GM15510 (cell line): Measurements from ENCODE around the gene ATF6.

Source experiments
- POLR2A ChIP-seq: IDR thresholded peaks from 3 replicates; pipeline ENCODE4 v1.6.1; 2011; ENCODE audit warnings: borderline replicate concordance; ENCODE audit not compliant: insufficient read length; ENCODE audit errors: extremely low read depth

The ATF6 gene

DNA sequence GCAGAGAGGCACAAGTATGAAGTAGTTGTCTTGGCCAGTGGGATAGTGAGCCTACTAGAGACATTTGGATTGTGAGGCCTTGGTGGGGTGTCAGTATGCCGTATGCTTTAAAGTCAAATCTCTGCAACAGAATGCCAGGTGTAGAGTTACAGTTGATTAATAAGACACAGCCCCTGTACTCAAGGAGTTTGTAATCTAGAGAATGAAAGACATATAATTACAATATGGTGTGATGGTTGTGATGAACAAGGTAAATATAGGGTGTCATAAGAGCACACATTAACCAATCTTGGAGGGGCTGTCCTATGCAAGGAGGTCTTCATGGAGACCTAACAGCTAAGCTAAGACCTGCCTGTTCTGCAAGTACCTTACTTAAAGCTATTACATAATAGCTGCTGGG lies 113.1 kb downstream of the ATF6 start:
- TF ChIP-seq POLR2A, result no peak

DNA sequence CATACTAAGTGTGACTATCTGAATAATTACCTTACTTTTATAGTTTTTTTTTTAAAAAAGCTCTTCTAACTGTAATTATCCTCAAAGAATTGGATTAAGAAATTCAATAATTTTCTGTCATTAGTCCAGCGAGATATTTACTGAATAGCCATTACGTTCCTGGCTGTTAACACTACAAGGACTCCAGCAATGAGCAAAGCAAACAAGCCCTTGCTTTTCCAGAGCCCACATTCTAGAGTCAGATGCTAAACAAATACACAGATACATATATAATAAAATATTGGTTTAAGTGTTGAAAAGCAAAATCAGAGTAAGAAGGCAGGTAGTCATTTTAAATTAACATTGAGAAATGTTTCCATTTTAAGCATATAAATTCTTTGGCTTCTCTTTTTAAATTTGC lies 118.4 kb downstream of the ATF6 start:
- TF ChIP-seq POLR2A, result no peak

DNA sequence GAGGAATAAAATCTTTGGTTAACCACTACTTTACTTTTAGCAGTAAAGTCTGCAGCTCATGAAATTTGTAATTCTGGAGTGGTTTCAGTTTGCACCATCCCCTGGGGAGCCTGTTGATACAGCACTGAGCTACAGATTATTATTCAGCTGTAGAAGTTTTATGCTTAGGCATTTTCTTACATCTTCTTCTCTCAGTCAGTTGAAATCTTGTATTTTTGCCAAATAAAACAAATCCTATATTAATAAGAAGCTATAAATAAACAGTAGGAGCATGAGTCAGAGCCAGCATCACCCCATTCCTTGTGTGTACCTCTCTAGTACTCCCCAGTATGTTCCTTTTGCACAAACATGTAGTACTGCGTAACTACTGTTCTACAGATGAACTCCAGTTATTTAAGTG lies 118.9 kb downstream of the ATF6 start:
- TF ChIP-seq POLR2A, result no peak

DNA sequence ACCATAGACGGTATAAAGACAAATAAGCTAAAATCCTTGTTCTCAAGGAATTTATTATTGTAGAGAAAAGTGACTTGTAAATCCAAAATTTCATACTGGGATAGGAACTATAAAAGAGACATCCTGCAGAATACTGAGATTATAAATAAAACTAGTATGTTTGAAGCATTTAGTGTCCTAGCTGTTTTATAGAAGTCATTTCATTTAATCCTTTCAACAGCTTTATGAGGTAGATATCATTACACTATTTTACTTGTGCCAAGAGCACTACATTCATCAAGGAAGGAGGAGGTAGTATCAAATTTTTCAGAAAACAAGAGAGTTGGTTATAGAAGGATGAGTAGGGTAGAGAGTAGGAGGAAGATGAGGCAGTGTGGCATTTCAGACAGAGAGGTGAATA lies 119.6 kb downstream of the ATF6 start:
- TF ChIP-seq POLR2A, result no peak

DNA sequence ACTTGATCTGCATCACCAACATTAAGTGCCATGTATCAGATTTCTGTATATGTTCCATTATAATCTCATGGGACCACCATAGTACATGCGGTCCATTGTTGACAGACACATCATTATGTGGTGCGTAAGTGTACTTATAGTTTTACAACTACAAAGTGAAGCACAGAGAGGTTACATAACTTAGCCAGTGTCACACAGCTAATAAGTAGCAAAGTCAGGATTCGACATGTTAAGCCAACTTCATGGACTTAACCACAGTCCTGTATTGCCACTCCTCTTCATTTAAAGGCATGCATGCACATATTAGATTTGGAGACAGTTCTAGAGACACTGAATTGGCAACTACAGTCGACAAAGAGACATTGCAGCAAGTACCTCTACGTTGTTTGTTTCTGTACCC lies 120.5 kb downstream of the ATF6 start:
- no peak for TF ChIP-seq POLR2A

DNA sequence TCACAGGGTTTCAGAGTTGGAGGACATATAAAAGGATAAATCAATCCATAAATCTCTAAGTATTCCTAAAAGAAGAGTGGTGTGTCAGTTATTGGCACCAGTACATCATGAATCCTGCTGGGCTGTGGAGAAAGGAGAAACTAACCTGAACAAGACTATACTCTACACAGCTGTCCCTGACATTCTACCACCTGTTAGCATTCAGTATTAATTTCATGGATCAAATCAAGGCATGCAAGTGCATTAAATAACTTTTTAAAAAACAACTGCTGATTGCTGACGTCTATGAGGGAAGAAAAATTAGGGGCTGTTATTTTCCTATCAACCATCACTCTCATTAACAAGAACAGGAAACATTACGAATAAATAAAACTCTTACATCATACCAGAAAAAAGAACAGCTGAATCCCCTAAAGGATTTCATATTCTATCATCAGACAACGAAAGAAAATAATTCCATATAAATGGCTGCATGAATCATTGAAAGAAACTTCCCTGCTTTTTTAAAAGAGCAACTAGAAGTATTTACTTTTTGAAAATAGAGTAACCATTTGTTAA lies 121.7 kb downstream of the ATF6 start:
- TF ChIP-seq POLR2A, result no peak

DNA sequence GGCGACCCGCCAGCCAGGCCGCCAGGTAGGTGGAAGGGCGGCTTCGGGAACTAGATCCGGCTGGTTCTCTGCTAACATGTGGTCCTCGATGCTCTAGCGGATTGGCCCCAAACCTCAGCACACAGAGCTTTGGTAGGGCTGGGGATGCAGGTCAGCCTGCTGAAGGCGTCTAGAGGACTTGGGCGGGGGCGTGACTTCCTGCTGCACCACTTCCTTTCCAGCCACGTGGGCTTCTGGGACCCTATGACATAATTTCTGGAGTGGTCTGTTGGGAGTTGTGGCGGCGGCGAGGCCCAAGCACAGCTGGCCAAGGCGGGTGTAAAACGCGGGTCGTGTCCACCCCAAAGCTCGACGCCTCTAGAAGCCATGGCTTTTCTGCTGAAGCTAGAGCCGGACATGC lies 124.5 kb downstream of the ATF6 start:
- TF ChIP-seq POLR2A, result no peak

DNA sequence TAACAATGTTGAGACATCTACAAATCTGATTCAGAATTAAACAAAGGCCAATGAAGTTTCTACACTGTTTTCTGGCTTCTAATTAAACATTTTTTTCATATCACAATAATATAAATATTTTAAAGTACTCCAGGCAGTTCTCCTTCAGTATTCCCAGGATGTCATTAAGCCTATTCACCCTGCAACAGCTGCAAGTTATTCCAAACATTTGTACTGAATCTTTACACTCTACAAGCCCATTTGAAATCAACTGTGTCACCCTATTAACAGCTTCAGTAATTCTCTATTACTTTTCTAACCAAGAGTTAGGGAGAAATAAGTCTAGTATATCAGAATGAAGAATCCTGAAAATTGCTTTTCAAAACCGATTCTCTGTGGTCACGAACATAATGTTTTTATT lies 133.0 kb downstream of the ATF6 start:
- no peak for TF ChIP-seq POLR2A

DNA sequence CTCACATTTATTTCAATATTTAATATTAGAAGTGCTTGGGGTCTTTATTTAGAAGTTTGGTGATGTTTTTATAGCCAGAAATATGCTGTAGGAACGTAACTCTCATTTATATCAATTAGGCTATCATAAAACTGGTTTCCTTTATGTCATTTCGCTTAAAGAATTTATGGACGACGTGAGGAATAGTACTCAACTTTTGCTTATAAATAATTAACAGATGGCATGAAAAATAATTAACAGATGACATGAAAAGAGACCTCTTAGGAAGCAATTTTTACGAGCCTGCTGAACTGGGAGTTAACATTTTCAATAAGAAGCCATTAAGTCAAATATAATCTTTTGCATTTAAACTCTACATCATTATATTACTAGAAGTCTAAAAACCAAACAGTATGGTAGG lies 134.0 kb downstream of the ATF6 start:
- TF ChIP-seq POLR2A, result no peak

DNA sequence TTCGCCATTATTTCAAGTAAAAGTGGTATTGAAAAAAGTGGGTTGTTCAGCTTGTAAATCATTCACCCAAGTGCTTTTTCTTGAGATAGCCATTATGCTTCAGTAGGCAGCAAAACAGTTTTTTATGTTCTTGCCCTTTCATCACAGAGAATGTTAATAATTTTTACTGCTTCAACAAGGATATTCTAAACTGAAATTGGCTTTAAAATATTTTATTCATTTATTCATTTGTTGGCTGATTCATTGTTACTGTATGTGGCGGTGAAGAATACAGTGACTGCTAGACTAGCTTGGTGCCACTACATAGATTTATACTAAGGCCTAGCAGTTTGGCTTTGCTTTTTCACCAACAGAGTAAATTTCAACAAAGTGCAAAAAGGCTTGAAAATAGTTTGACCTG lies 136.1 kb downstream of the ATF6 start:
- TF ChIP-seq POLR2A, result no peak

DNA sequence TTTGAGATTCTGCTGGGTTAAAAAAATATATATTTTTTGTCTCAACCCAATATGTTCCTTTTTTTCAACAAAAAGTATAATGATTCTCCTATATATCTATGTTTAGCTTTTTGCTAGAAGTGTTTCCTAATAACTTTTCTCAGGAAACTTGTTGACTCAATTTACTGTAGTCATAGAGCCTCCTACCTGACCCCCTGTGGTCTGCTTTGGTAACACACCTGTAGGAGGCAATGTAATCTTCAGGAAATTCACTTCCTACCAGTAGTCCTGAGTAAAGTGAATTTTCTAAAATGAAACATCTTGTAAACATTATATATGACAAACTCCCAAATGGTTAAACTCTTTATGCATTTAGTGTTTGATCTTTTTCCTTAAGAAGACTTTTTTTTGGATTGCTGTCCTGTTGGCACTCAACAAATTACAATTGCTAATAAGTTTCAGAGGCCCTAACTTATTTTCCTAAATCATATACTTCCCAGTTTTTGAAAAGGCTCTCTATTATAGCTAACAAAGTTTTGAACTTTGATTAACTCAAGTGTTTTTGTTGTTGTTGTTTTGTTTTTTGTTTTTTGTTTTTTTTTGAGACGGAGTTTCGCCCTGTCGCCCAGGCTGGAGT lies 139.3 kb downstream of the ATF6 start:
- no peak for TF ChIP-seq POLR2A

DNA sequence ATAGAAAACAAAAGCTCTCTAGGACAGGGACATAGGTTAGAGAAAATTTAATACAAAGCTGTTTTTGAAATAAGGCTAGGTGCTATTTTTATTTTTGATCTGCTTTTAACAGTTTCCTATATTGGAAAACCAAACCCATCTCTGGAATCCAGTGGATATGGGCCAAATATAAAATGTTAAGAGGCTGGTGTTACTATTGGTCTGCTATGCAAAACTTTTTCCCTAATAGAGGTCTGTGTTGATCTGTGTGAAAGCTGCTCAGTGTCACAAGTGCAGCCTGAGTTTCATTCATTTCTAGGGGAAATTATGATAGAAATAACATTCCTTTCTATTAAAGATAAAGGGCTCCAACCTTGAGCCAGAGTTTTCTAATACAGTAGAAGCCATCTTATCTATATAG lies 141.1 kb downstream of the ATF6 start:
- no peak for TF ChIP-seq POLR2A

DNA sequence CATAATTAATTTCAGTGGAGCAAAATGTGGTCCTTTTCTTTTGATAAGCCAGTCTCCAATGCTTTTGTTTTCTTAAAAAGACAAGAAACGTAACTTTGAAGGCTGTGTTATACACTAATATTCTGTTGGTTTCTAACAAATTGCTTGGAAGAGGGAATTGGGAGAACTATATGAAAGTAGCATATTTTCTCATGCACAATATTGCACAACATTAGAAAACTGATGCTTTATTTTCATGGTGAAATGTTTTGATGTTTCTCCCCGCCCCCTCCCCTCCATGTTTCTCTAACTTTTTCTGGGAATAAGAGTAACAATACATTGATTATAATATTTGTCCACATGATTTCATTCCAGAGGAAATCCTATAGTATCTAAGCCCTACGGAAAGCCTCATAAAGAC lies 142.1 kb downstream of the ATF6 start:
- no peak for TF ChIP-seq POLR2A

DNA sequence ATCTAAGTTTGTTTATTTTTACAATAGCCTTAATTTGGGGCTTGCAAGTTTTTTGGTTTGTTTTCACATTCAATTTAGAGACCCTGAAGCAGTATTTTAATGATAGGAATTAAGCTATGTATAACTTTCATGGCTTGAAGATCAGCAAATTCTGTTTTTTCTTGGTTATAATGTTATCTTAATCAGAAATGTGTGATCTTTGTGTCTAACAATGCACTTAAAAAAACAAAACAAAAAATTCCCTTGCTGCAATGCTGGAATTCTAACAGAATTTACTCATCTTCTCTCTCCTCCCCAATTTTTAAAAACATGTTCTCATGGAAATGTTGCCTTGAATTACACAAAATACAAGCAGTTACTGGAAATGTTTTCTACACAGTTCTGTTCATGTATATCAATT lies 144.5 kb downstream of the ATF6 start:
- no peak for TF ChIP-seq POLR2A

DNA sequence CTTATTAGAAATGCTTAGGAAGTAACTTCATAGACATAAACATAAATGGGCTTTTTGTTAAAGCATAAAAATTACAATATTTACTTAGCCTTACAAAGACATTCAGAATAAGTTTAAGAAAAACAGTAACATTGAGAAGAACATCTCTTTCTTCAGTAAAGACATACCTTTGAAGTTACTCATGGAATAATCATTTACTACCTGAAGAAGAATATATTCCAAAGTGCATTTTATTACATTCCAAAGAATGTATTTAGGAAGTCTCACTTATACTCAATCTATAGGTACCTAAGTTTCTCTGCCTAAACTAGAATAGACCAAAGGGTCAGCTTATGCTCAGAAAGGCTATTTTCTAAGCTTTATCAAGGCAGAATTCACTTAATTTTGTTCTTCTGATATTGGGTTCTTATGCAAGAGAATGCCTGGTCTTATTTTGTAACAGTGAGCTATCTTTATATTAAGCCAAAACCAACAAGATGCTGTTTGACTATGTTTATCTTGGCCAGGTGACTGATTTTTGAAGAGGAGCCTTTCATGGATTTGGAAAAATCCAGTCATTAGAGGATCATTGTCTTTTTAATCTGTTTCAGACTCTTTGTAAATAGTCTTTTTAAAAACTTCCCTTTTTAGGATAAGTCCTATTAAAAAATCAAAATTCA lies 147.5 kb downstream of the ATF6 start:
- no peak for TF ChIP-seq POLR2A

DNA sequence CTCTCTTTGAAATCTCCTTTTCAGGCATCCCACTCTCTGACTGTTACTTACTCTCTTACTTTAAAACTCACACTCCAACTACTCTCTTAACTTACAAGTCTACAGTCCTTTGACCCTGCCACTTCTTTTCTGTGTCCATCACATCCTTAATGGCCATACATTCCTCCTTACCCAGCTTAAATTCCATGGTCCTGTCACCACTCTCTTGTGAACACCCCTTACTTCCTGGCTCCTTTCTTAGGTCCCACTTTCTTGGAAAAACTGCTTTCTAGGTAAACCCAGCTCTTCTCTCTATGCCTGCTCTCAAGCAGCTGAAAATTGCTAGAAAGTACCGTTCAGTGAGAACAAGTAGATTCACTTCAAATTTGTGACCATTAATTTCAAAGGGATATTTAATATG lies 148.5 kb downstream of the ATF6 start:
- TF ChIP-seq POLR2A, result no peak
